Peyer's patch (tissue), 4 donors: Measurements from ENCODE around the gene PYGO1.
"Not testable (repeated sequence)": the region's sequence is repeated elsewhere in the genome, so short reads cannot be mapped to it uniquely, and the experiment has no call there.

Experiments
- POLR2A ChIP-seq, 2 donors: fragments of 450-650 bp; IDR thresholded peaks; one replicate each; pipeline ENCODE4 v1.5.1; 2017; ENCODE audit warnings: antibody characterized with exemption in 2 of 2, mild to moderate bottlenecking in 2 of 2, moderate library complexity in 2 of 2
- TF ChIP-seq, protein P1 (sequence below), 6 experiments: fragments of 450-650 bp in 4 of 6; fragments of 200-600 bp in 2 of 6; sonication (generic) in 1 of 6; IDR thresholded peaks; one replicate each; pipeline ENCODE4 v1.5.1; 2017 to 2019; ENCODE audit warnings: antibody characterized with exemption in 6 of 6, mild to moderate bottlenecking in 3 of 6, moderate library complexity in 1 of 6

DNA sequence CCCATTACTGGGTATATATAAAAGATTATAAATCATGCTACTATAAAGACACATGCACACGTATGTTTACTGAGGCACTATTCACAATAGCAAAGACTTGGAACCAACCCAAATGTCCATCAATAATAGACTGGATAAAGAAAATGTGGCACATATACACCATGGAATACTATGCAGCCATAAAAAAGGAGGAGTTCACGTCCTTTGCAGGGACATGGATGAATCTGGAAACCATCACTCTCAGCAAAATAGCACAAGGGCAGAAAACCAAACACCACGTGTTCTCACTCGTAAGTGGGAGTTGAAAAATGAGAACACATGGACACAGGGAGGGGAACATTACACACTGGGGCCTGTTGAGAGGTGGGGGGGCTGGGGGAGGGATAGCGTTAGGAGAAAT lies 82.7 kb downstream of the PYGO1 start:
- TF ChIP-seq, protein P1, sequence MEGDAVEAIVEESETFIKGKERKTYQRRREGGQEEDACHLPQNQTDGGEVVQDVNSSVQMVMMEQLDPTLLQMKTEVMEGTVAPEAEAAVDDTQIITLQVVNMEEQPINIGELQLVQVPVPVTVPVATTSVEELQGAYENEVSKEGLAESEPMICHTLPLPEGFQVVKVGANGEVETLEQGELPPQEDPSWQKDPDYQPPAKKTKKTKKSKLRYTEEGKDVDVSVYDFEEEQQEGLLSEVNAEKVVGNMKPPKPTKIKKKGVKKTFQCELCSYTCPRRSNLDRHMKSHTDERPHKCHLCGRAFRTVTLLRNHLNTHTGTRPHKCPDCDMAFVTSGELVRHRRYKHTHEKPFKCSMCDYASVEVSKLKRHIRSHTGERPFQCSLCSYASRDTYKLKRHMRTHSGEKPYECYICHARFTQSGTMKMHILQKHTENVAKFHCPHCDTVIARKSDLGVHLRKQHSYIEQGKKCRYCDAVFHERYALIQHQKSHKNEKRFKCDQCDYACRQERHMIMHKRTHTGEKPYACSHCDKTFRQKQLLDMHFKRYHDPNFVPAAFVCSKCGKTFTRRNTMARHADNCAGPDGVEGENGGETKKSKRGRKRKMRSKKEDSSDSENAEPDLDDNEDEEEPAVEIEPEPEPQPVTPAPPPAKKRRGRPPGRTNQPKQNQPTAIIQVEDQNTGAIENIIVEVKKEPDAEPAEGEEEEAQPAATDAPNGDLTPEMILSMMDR (IDR thresholded peaks at IDR 0.05): not testable (repeated sequence)
- TF ChIP-seq POLR2A (IDR thresholded peaks at IDR 0.05): not testable (repeated sequence)
